Neural progenitor cell (in vitro differentiated cells): ENCODE results near the gene METTL6.

Experiments used
- CTCF ChIP-seq: fragments of 200-600 bp; sonication (generic); IDR thresholded peaks from 2 replicates; pipeline ENCODE4 v1.5.1; 2017; ENCODE audit warnings: antibody characterized with exemption, mild to moderate bottlenecking
- EZH2 ChIP-seq: fragments of 200-600 bp; sonication (generic); IDR thresholded peaks from 2 replicates; pipeline ENCODE4 v1.6.1; 2017; ENCODE audit warnings: antibody characterized with exemption, mild to moderate bottlenecking, moderate library complexity
- EZH2phosphoT487 ChIP-seq: fragments of 200-600 bp; sonication (generic); IDR thresholded peaks from 2 replicates; pipeline ENCODE4 v1.6.1; 2017; ENCODE audit warnings: antibody characterized with exemption

- no peak for TF ChIP-seq CTCF
- no peak for TF ChIP-seq EZH2phosphoT487
- no peak for TF ChIP-seq EZH2
Measured at GRCh38 chr3:15426579-15427118, 695 bp downstream of the METTL6 start.
